ENCODE data around the gene SDF2.
"Not testable (repeated sequence)": the region's sequence is repeated elsewhere in the genome, so short reads cannot be mapped to it uniquely, and the experiment has no call there.

- not testable (repeated sequence) for TF ChIP-seq CTCF, EZH2phosphoT487 (IDR thresholded peaks at IDR 0.05)
Observed at GRCh38 chr17:28604031-28604430, 57.7 kb downstream of the SDF2 start.
